Measurements from ENCODE around the gene SPTB.

- TF ChIP-seq ZNF384 (IDR thresholded peaks at IDR 0.05) = no peak
- TF ChIP-seq LEF1 (IDR thresholded peaks at IDR 0.05; ENCODE audit: borderline replicate concordance) = no peak
- no peak for TF ChIP-seq FOXK2 (IDR thresholded peaks at IDR 0.05)
- TF ChIP-seq FOXM1 (IDR thresholded peaks at IDR 0.05; ENCODE audit: borderline replicate concordance) = no peak
- TF ChIP-seq SUZ12 (IDR thresholded peaks at IDR 0.05) = no peak
- TF ChIP-seq ELF4 (IDR thresholded peaks at IDR 0.05) = no peak
- TF ChIP-seq TARDBP (IDR thresholded peaks at IDR 0.05) = no peak
- TF ChIP-seq BHLHE40 (IDR thresholded peaks at IDR 0.05; ENCODE audit: borderline replicate concordance) = no peak
- TF ChIP-seq FOXA1 (IDR thresholded peaks at IDR 0.05) = no peak
- TF ChIP-seq L3MBTL2 (conservative IDR thresholded peaks at IDR 0.05) = no peak
- no peak for TF ChIP-seq PKNOX1 (IDR thresholded peaks at IDR 0.05)
- TF ChIP-seq SP1 (IDR thresholded peaks at IDR 0.05) = no peak
- no peak for TF ChIP-seq HDGF (IDR thresholded peaks at IDR 0.05; ENCODE audit: borderline replicate concordance)
- TF ChIP-seq NFRKB (IDR thresholded peaks at IDR 0.05) = no peak
These were observed 11.6 kb upstream of the SPTB start for GRCh38 chr14:64891173-64891838.
